IPS-18a (cell line): Measurements from ENCODE around the gene B3GNT7.
A peak's percentile ranks its signal among the peaks of the same experiment; 100 is the strongest.
"Not testable (repeated sequence)": the region's sequence is repeated elsewhere in the genome, so short reads cannot be mapped to it uniquely, and the experiment has no call there.

ENCODE experiments used
- H3K27ac ChIP-seq: one replicate; pipeline ENCODE4 v1.5.1; 2013; ENCODE audit warnings: low read length
- H3K27me3 ChIP-seq: one replicate; pipeline ENCODE4 v1.6.1; 2013; ENCODE audit warnings: mild to moderate bottlenecking, low read length; ENCODE audit not compliant: control insufficient read depth, insufficient read depth
- H3K36me3 ChIP-seq: one replicate; pipeline ENCODE4 v1.6.1; 2013; ENCODE audit warnings: low read depth, low read length; ENCODE audit not compliant: control insufficient read depth
- H3K4me1 ChIP-seq: one replicate; pipeline ENCODE4 v1.6.1; 2013; ENCODE audit warnings: low read depth, low read length; ENCODE audit not compliant: control insufficient read depth
- H3K4me3 ChIP-seq: one replicate; pipeline ENCODE4 v1.5.1; 2013; ENCODE audit warnings: low read length
- H3K9ac ChIP-seq: one replicate; pipeline ENCODE4 v1.6.1; 2013; ENCODE audit warnings: mild to moderate bottlenecking, low read length, moderate library complexity
- H3K9me3 ChIP-seq: one replicate; pipeline ENCODE4 v1.6.1; 2013; ENCODE audit warnings: low read depth, low read length; ENCODE audit not compliant: control insufficient read depth

Gene B3GNT7

GRCh38 chr2:231369580-231370428, 25.7 kb upstream of the B3GNT7 start:
- Histone ChIP-seq H3K4me1 (peaks cover 30% of the 10 kb centered on the region), H3K27me3 (no peaks in the 10 kb centered on the region), H3K9ac (peak overlapping the region; percentile 43), H3K9me3 (no peaks in the 10 kb centered on the region), H3K27ac (peak overlapping the region; percentile 54), H3K4me3 (peak overlapping the region; percentile 29), H3K36me3 (no peaks in the 10 kb centered on the region)

GRCh38 chr2:231370429-231370748, 25.1 kb upstream of the B3GNT7 start:
- no peaks in the 10 kb centered on the region for H3K9me3 ChIP-seq
- peak overlapping the region; percentile 54 for H3K27ac ChIP-seq
- no peaks in the 10 kb centered on the region for H3K27me3 ChIP-seq
- H3K4me1 ChIP-seq, result peaks cover 28% of the 10 kb centered on the region
- H3K9ac ChIP-seq, result peak overlapping the region; percentile 43
- peak overlapping the region; percentile 29 for H3K4me3 ChIP-seq
- H3K36me3 ChIP-seq, result no peaks in the 10 kb centered on the region

GRCh38 chr2:231370749-231371429, 24.6 kb upstream of the B3GNT7 start:
- peaks cover 31% of the 10 kb centered on the region for H3K4me1 ChIP-seq
- peak overlapping the region; percentile 43 for H3K9ac ChIP-seq
- peak overlapping the region; percentile 54 for H3K27ac ChIP-seq
- H3K4me3 ChIP-seq, result peak overlapping the region; percentile 29
- no peaks in the 10 kb centered on the region for H3K27me3 ChIP-seq
- no peaks in the 10 kb centered on the region for H3K9me3 ChIP-seq
- H3K36me3 ChIP-seq, result no peaks in the 10 kb centered on the region

GRCh38 chr2:231371430-231372054, 24.0 kb upstream of the B3GNT7 start:
- Histone ChIP-seq H3K27me3 (no peaks in the 10 kb centered on the region), H3K9ac (no peak overlapping the region), H3K27ac (peak overlapping the region; percentile 32), H3K4me1 (peaks cover 33% of the 10 kb centered on the region), H3K4me3 (no peak overlapping the region), H3K36me3 (no peaks in the 10 kb centered on the region), H3K9me3 (no peaks in the 10 kb centered on the region)

- Histone ChIP-seq H3K9ac (no peak overlapping the region), H3K27me3 (no peaks in the 10 kb centered on the region), H3K9me3 (no peaks in the 10 kb centered on the region), H3K4me1 (peaks cover 38% of the 10 kb centered on the region), H3K4me3 (no peak overlapping the region), H3K27ac (no peak overlapping the region), H3K36me3 (no peaks in the 10 kb centered on the region)
Observed at GRCh38 chr2:231372326-231372725, 23.2 kb upstream of the B3GNT7 start.

GRCh38 chr2:231373184-231373583, 22.3 kb upstream of the B3GNT7 start:
- no peaks in the 10 kb centered on the region for H3K27me3 ChIP-seq
- peaks cover 39% of the 10 kb centered on the region for H3K4me1 ChIP-seq
- no peak overlapping the region for H3K4me3 ChIP-seq
- no peaks in the 10 kb centered on the region for H3K9me3 ChIP-seq
- H3K27ac ChIP-seq, result no peak overlapping the region
- H3K9ac ChIP-seq, result no peak overlapping the region
- H3K36me3 ChIP-seq, result no peaks in the 10 kb centered on the region

- Histone ChIP-seq H3K27ac (no peak overlapping the region), H3K4me1 (peaks cover 42% of the 10 kb centered on the region), H3K9ac (no peak overlapping the region), H3K36me3 (no peaks in the 10 kb centered on the region), H3K4me3 (no peak overlapping the region), H3K9me3 (no peaks in the 10 kb centered on the region), H3K27me3 (no peaks in the 10 kb centered on the region)
Observed at GRCh38 chr2:231373786-231374349, 21.6 kb upstream of the B3GNT7 start.

- Histone ChIP-seq H3K36me3 (no peaks in the 10 kb centered on the region), H3K4me1 (peaks cover 40% of the 10 kb centered on the region)
Observed at GRCh38 chr2:231374771-231375170, 20.7 kb upstream of the B3GNT7 start.

GRCh38 chr2:231375994-231376615, 19.4 kb upstream of the B3GNT7 start:
- not testable (repeated sequence) for H3K9ac ChIP-seq, H3K4me3 ChIP-seq

More at GRCh38 chr2:231374771-231375170, 20.7 kb upstream of the B3GNT7 start:
- Histone ChIP-seq H3K4me3 (no peak overlapping the region), H3K27me3 (no peaks in the 10 kb centered on the region), H3K9me3 (no peaks in the 10 kb centered on the region), H3K9ac (no peak overlapping the region), H3K27ac (no peak overlapping the region)

GRCh38 chr2:231376857-231377256, 18.7 kb upstream of the B3GNT7 start:
- H3K9ac ChIP-seq, result no peak overlapping the region
- H3K27me3 ChIP-seq, result no peaks in the 10 kb centered on the region
- no peaks in the 10 kb centered on the region for H3K9me3 ChIP-seq
- H3K36me3 ChIP-seq, result no peaks in the 10 kb centered on the region
- H3K27ac ChIP-seq, result no peak overlapping the region
- no peak overlapping the region for H3K4me3 ChIP-seq
- H3K4me1 ChIP-seq, result peaks cover 22% of the 10 kb centered on the region

More at GRCh38 chr2:231375994-231376615, 19.4 kb upstream of the B3GNT7 start:
- H3K36me3 ChIP-seq, H3K27ac ChIP-seq, H3K9me3 ChIP-seq, H3K27me3 ChIP-seq: not testable (repeated sequence)
- H3K4me1 ChIP-seq, result peaks cover 29% of the 10 kb centered on the region
